Smooth muscle cell (in vitro differentiated cells): ENCODE measurements around the gene NAV1. TPM values are rescaled to one million over a fixed set of nuclear protein-coding genes. Genes with fewer than 3 reads are reported as not detected.

Source experiments
- DNase-seq: peaks from one replicate; lab custom pipeline; 2025; ENCODE audit not compliant: unreplicated experiment; lab: John Stamatoyannopoulos, UW
- H2AFZ ChIP-seq: fragments of 200-600 bp; sonication (generic); 2 replicates; pipeline ENCODE4 v1.6.0; 2016; ENCODE audit warnings: antibody characterized with exemption, low read depth, mild to moderate bottlenecking
- H3F3A ChIP-seq: fragments of 200-600 bp; sonication (generic); 2 replicates; pipeline ENCODE4 v1.6.0; 2017; ENCODE audit warnings: antibody characterized with exemption, low read depth
- H3K27ac ChIP-seq: fragments of 200-600 bp; sonication (generic); 2 replicates; pipeline ENCODE4 v1.5.1; 2016; ENCODE audit warnings: low read depth, mild to moderate bottlenecking
- H3K27me3 ChIP-seq: fragments of 200-600 bp; sonication (generic); 2 replicates; pipeline ENCODE4 v1.6.1; 2016; ENCODE audit warnings: low read depth, mild to moderate bottlenecking
- H3K36me3 ChIP-seq: fragments of 200-600 bp; sonication (generic); 2 replicates; pipeline ENCODE4 v1.5.1; 2016; ENCODE audit warnings: low read depth
- H3K4me1 ChIP-seq: fragments of 200-600 bp; sonication (generic); 2 replicates; pipeline ENCODE4 v1.5.1; 2016; ENCODE audit warnings: low read depth
- H3K4me2 ChIP-seq: fragments of 200-600 bp; sonication (generic); 2 replicates; pipeline ENCODE4 v1.6.0; 2016; ENCODE audit warnings: mild to moderate bottlenecking
- H3K4me3 ChIP-seq: fragments of 200-600 bp; sonication (generic); 2 replicates; pipeline ENCODE4 v1.5.1; 2016; ENCODE audit warnings: mild to moderate bottlenecking
- H3K79me2 ChIP-seq: fragments of 200-600 bp; sonication (generic); 2 replicates; pipeline ENCODE4 v1.6.0; 2016; ENCODE audit warnings: low read depth, mild to moderate bottlenecking
- H3K9ac ChIP-seq: fragments of 200-600 bp; sonication (generic); 2 replicates; pipeline ENCODE4 v1.6.0; 2016; ENCODE audit warnings: low read depth
- H3K9me3 ChIP-seq: fragments of 200-600 bp; sonication (generic); replicated peaks from 2 replicates; pipeline ENCODE4 v1.5.1; 2016; ENCODE audit warnings: low read depth
- H4K20me1 ChIP-seq: fragments of 200-600 bp; sonication (generic); 2 replicates; pipeline ENCODE4 v1.6.0; 2016; ENCODE audit warnings: low read depth
- WGBS: methylation state at CpG from one replicate; pipeline ENCODE4 v1.1.7; 2016; ENCODE audit warnings: low lambda C conversion rate; 5-methylcytosine and 5-hydroxymethylcytosine counted together
- polyA plus RNA-seq: library from polyadenylated mRNA; unstranded; fragments of >200 nt; fragmentation: Nextera tagmentation; extraction: Ambion mirVana; gene quantifications from 2 replicates; pipeline ENCODE4 v1.2.1, GENCODE V29; 2016
- total RNA-seq: library from RNA; depleted of rRNA; stranded (reverse); fragments of >200 nt; gene quantifications from 2 replicates; pipeline ENCODE4 v1.2.3, GENCODE V29; 2014
- TF ChIP-seq, protein P1 (sequence below): fragments of 200-600 bp; sonication (generic); IDR thresholded peaks from 2 replicates; pipeline ENCODE4 v1.5.1; 2017; ENCODE audit warnings: borderline replicate concordance, mild to moderate bottlenecking, antibody characterized with exemption; ENCODE audit not compliant: insufficient read depth, poor library complexity, severe bottlenecking

NAV1 gene
- total and polyA plus RNA-seq, 2 experiments from 2014 or later = 52.3 to 71.1 TPM

DNA sequence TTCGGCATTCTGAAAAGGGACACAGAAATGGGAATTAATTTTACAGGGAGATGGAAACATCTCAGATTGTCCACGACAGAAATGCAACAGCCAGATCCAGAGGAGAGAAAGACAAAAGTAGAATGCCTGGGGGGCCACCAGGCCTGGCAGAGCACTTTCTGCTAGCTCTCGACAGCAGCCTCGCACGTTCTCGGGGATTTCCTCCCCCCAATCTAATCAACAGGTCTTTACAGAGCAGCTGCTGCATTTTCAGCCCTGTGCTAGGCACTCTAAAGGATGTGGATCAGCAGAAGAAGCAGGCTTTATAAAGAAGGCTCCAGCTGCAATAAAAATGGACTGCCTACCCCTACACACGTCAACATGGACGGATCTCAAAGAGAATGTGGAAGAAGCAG is 42.6 kb upstream of the NAV1 start:
- Histone ChIP-seq H4K20me1 (peaks cover 85% of the 10 kb centered on the region), H3K9ac (peak overlapping the region; percentile 61), H3K4me2 (peak overlapping the region; percentile 68), H3K36me3 (peaks cover 5% of the 10 kb centered on the region), H3K4me1 (peaks cover 41% of the 10 kb centered on the region), H3K4me3 (no peak overlapping the region), H2AFZ (no peak overlapping the region), H3K27ac (peak overlapping the region; percentile 82), H3K79me2 (peaks cover 76% of the 10 kb centered on the region), H3K27me3 (no peaks in the 10 kb centered on the region), H3K9me3 (no peaks in the 10 kb centered on the region), H3F3A (peaks cover 31% of the 10 kb centered on the region)
- no peak for DNase-seq
- 18% methylated on average over 8 of the region's 8 CpGs for WGBS
- TF ChIP-seq, protein P1, sequence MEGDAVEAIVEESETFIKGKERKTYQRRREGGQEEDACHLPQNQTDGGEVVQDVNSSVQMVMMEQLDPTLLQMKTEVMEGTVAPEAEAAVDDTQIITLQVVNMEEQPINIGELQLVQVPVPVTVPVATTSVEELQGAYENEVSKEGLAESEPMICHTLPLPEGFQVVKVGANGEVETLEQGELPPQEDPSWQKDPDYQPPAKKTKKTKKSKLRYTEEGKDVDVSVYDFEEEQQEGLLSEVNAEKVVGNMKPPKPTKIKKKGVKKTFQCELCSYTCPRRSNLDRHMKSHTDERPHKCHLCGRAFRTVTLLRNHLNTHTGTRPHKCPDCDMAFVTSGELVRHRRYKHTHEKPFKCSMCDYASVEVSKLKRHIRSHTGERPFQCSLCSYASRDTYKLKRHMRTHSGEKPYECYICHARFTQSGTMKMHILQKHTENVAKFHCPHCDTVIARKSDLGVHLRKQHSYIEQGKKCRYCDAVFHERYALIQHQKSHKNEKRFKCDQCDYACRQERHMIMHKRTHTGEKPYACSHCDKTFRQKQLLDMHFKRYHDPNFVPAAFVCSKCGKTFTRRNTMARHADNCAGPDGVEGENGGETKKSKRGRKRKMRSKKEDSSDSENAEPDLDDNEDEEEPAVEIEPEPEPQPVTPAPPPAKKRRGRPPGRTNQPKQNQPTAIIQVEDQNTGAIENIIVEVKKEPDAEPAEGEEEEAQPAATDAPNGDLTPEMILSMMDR = no peak

- Histone ChIP-seq H4K20me1 (peaks cover 68% of the 10 kb centered on the region), H3K79me2 (peaks cover 79% of the 10 kb centered on the region), H3K4me1 (peaks cover 51% of the 10 kb centered on the region), H3K36me3 (peaks cover 3% of the 10 kb centered on the region), H3K9me3 (no peaks in the 10 kb centered on the region), H3K9ac (no peak overlapping the region), H2AFZ (no peak overlapping the region), H3K27ac (no peak overlapping the region), H3K27me3 (no peaks in the 10 kb centered on the region), H3K4me3 (no peak overlapping the region), H3F3A (peaks cover 42% of the 10 kb centered on the region), H3K4me2 (no peak overlapping the region)
- TF ChIP-seq, protein P1 = no peak
- 91% methylated on average over 16 of the region's 16 CpGs for WGBS
- DNase-seq = no peak
Measured at GRCh38 chr1:201497935-201498509, 40.9 kb upstream of the NAV1 start.

- H3K27ac ChIP-seq = no peak overlapping the region
- peaks cover 50% of the 10 kb centered on the region for H3K4me1 ChIP-seq
- peaks cover 62% of the 10 kb centered on the region for H4K20me1 ChIP-seq
- peaks cover 41% of the 10 kb centered on the region for H3F3A ChIP-seq
- H3K4me3 ChIP-seq = no peak overlapping the region
- H3K36me3 ChIP-seq = no peaks in the 10 kb centered on the region
- H3K9me3 ChIP-seq = no peaks in the 10 kb centered on the region
- H3K4me2 ChIP-seq = peak overlapping the region; percentile 32
- WGBS = 75% methylated on average over 8 of the region's 8 CpGs
- TF ChIP-seq, protein P1 = no peak
- no peak for DNase-seq
- H3K9ac ChIP-seq = no peak overlapping the region
- H3K79me2 ChIP-seq = peaks cover 73% of the 10 kb centered on the region
- no peak overlapping the region for H2AFZ ChIP-seq
- H3K27me3 ChIP-seq = no peaks in the 10 kb centered on the region
Measured at GRCh38 chr1:201498621-201499020, 40.3 kb upstream of the NAV1 start.

- Histone ChIP-seq H3K4me2 (peak overlapping the region; percentile 32), H3K9me3 (no peaks in the 10 kb centered on the region), H2AFZ (no peak overlapping the region), H3K4me1 (peaks cover 52% of the 10 kb centered on the region), H3K27ac (no peak overlapping the region), H3K36me3 (no peaks in the 10 kb centered on the region), H3K79me2 (peaks cover 67% of the 10 kb centered on the region), H3F3A (peaks cover 43% of the 10 kb centered on the region), H3K4me3 (no peak overlapping the region), H3K9ac (no peak overlapping the region), H4K20me1 (peaks cover 56% of the 10 kb centered on the region), H3K27me3 (no peaks in the 10 kb centered on the region)
- no peak for DNase-seq
- TF ChIP-seq, protein P1 = no peak
- 95% methylated on average over 3 of the region's 3 CpGs for WGBS
Measured at GRCh38 chr1:201499191-201499590, 39.7 kb upstream of the NAV1 start.
